Thyroid gland (tissue), 4 donors: ENCODE measurements around the gene SUMF1. TPM values are rescaled to one million over a fixed set of nuclear protein-coding genes. Genes with fewer than 3 reads are reported as not detected.

Experiments used
- DNase-seq, 2 donors: peaks; one replicate each; pipeline ENCODE4 v3.0.0-alpha.2; 2019
- H3K27ac ChIP-seq, 3 donors: fragments of 200-600 bp; sonication (generic); 1 replicate in 2 of 3; 2 replicates in 1 of 3; pipeline ENCODE4 v1.5.1; 2016 to 2019; ENCODE audit warnings: mild to moderate bottlenecking in 1 of 3, moderate library complexity in 1 of 3
- H3K27me3 ChIP-seq: fragments of 200-600 bp; sonication (generic); one replicate; pipeline ENCODE4 v1.5.1; 2019
- H3K36me3 ChIP-seq, 2 donors: fragments of 200-600 bp; sonication (generic); one replicate each; pipeline ENCODE4 v1.5.1; 2016 to 2019
- H3K4me1 ChIP-seq, 2 donors: fragments of 200-600 bp; sonication (generic); one replicate each; pipeline ENCODE4 v1.5.1; 2017 to 2019
- H3K4me3 ChIP-seq, 3 donors: fragments of 200-600 bp; sonication (generic); replicated peaks in 1 of 3; 1 replicate in 2 of 3; 2 replicates in 1 of 3; pipeline ENCODE4 v1.5.1; 2016; ENCODE audit warnings: mild to moderate bottlenecking in 1 of 3
- H3K9me3 ChIP-seq: fragments of 200-600 bp; sonication (generic); one replicate; pipeline ENCODE4 v1.5.1; 2017
- POLR2A ChIP-seq, 2 donors: fragments of 450-650 bp; IDR thresholded peaks; one replicate each; pipeline ENCODE4 v1.6.1; 2017; ENCODE audit warnings: antibody characterized with exemption in 2 of 2, mild to moderate bottlenecking in 2 of 2, moderate library complexity in 1 of 2
- WGBS, 2 donors: methylation state at CpG; one replicate each; pipeline ENCODE4 v1.1.5; 2017; 5-methylcytosine and 5-hydroxymethylcytosine counted together
- intact Hi-C: fragments of 100-400 bp; cut with DNase I; formaldehyde crosslinking; loops from one replicate; pipeline ENCODE4 v1.15.1; 2023
- total RNA-seq, 4 donors: library from RNA; depleted of rRNA; stranded (reverse); fragments of >200 nt; gene quantifications; one replicate each; pipeline ENCODE4 v1.2.3, GENCODE V29; 2016
- TF ChIP-seq, protein P1 (sequence below), 6 experiments: fragments of 200-600 bp in 3 of 6; fragments of 450-650 bp in 3 of 6; sonication (generic) in 3 of 6; IDR thresholded peaks; one replicate each; pipeline ENCODE4 v1.5.1; 2016 to 2019; ENCODE audit warnings: antibody characterized with exemption in 6 of 6, mild to moderate bottlenecking in 2 of 6, inconsistent platforms in 1 of 6, moderate library complexity in 1 of 6

The SUMF1 gene
- total RNA-seq, result 10 to 100 TPM; 58.8 to 98.3 (median 74.5) TPM

DNA sequence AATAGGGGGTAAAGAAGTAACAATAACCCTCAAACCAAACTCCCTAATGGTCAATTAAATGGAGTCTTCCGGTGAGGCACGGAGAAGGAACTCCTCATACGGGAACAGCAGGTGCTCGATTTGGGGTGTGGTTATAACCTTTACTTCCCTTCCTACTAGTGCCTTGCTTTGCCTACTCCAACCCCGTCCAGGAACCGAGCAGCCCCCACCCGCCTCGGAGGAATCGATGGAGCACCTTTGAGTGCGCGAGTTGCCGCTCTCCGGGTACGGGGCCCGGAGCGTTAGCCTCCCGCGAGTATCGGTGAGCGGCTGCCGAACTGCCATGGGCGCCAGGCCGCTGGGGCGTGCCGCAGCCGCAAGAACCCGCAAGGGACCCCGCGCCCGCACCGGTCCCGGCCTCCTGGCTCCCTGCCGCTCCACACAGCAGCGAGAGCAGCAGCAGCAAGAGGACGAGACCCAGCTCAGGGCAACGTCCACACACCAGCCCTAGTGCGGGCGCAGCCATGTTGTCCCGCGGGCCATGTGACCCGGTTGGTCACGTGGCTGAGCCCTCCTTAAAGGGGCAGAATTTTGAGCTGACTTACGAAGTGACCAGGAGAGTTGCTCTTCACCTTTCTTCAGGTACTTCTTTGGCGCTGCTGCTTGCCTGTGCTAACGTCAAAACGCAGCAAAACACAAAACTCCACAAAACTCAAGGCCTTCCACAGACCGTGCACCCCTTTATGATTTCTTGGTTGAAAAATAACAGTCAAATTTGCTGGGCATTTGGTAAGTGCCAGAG, at the start of gene SUMF1:
TSS of gene SUMF1 (minus strand) at position 529 of the 781 bp plus-strand sequence. CDS start at position 505, 24 bp downstream.
- Histone ChIP-seq H3K4me3 (peak within 1 kb of the TSS; percentile 62 to 93 (median 86)), H3K4me1 (peaks cover 4 to 15% of the 10 kb centered on the region in 2 donors), H3K27me3 (no peaks in the 10 kb centered on the region), H3K27ac (peak within 1 kb of the TSS; percentile 57 to 90 (median 57)), H3K36me3 (no peaks in the 10 kb centered on the region), H3K9me3 (no peaks in the 10 kb centered on the region)
- peak in 1 of 2 donors; percentile 56 for TF ChIP-seq POLR2A (IDR thresholded peaks at IDR 0.05)
- TF ChIP-seq, protein P1, sequence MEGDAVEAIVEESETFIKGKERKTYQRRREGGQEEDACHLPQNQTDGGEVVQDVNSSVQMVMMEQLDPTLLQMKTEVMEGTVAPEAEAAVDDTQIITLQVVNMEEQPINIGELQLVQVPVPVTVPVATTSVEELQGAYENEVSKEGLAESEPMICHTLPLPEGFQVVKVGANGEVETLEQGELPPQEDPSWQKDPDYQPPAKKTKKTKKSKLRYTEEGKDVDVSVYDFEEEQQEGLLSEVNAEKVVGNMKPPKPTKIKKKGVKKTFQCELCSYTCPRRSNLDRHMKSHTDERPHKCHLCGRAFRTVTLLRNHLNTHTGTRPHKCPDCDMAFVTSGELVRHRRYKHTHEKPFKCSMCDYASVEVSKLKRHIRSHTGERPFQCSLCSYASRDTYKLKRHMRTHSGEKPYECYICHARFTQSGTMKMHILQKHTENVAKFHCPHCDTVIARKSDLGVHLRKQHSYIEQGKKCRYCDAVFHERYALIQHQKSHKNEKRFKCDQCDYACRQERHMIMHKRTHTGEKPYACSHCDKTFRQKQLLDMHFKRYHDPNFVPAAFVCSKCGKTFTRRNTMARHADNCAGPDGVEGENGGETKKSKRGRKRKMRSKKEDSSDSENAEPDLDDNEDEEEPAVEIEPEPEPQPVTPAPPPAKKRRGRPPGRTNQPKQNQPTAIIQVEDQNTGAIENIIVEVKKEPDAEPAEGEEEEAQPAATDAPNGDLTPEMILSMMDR (IDR thresholded peaks at IDR 0.05), result peak in 1 of 6 experiments; percentile 2
- intact Hi-C loops, result loop anchor here (10.0 kb wide), 1 partner anchor 168 kb away; no protein-coding TSS in a partner anchor
- 1 to 2% methylated on average over 25 to 32 of the region's 47 CpGs for WGBS, 2 donors
- DNase-seq, result peak; percentile 84 to 87

DNA sequence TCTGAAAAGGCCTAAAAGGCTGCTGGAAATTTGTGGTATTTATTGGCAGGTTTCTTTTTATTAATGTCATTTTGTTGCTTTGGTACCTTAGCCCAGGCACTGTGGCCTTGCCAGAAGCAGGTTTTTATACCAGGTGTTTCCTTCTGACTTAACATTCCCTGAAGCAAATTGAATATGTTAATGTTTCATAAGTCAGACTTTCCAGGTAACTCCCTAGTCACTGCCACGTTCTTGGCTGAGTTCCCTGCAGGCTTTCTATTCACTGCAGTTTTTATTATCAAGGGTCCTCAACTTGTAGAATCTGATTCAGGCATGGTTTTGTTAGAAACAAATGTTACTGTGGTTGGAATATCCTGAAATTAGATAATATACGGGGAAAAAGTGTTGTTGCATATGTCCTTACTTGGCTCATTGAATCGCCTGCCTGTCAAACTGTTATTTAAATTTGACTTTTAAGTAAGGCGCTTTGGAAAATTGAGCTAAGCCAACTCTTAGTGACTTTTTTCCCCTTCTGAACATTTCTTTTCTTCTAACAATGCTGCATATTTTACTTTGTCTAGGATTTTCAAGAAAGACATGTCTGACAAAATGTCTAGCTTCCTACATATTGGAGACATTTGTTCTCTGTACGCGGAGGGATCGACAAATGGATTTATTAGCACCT, 49.0 kb upstream of the SUMF1 start:
- peak; percentile 86 to 89 for DNase-seq
- 32 to 42% methylated on average over 7 of the region's 7 CpGs for WGBS, 2 donors
- H3K9me3 ChIP-seq, result no peaks in the 10 kb centered on the region
- intact Hi-C loops, result no loop called here
- no peaks in the 10 kb centered on the region for H3K27me3 ChIP-seq
- peaks cover 65 to 88% of the 10 kb centered on the region in 2 donors for H3K4me1 ChIP-seq
- no peak overlapping the region for H3K4me3 ChIP-seq
- no peaks in the 10 kb centered on the region for H3K36me3 ChIP-seq
- TF ChIP-seq, protein P1 (IDR thresholded peaks at IDR 0.05), result no peak
- peak in 1 of 2 donors; percentile 0 for TF ChIP-seq POLR2A (IDR thresholded peaks at IDR 0.05)
- peak overlapping the region; percentile 83 to 87 (median 84) for H3K27ac ChIP-seq

DNA sequence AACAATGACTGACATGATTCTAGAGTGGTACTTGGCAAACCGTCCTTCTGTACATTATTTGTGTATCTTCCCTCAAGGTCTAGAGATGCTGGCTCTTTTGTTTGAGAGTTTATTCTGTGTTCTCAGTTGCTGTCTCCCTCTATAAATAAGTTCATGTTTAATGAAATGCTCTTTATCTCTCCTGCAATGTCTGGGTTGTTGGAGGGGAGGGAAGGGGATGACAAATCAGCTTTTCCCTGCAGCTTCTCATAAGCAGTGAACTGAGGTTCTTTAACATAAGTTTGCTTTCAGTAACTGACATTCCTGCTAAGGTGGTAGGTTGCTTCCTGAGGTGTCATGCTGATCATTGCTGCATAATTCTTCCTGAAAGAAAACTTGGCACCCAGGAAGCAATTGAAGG, 47.8 kb upstream of the SUMF1 start:
- Histone ChIP-seq H3K9me3 (no peaks in the 10 kb centered on the region), H3K4me3 (no peak overlapping the region), H3K4me1 (peaks cover 62 to 84% of the 10 kb centered on the region in 2 donors), H3K27me3 (no peaks in the 10 kb centered on the region), H3K27ac (peak overlapping the region; percentile 83 to 87 (median 84)), H3K36me3 (no peaks in the 10 kb centered on the region)
- intact Hi-C loops, result no loop called here
- TF ChIP-seq, protein P1 (IDR thresholded peaks at IDR 0.05), result no peak
- TF ChIP-seq POLR2A (IDR thresholded peaks at IDR 0.05), result no peak
- WGBS, 2 donors, result 66 to 90% methylated on average over 1 of the region's 1 CpG
- no peak for DNase-seq

DNA sequence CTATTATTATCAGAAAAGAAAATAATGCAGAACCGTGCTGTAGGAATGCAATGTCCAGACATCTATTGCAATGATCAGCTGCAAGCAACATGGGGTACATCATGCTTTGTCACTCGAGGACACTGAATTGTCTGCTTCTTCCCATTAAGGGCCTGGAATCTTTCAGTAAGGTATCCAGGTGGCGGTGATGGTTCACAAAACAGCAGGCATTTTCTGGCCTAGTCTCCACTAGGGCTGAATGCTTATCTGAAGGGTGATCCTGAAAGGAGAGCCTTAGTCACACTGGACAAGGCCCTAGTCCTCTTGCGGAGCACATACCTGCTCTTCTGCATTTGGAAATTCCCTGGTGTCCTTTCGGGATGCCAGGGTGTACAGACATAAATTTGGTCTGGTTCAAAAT, 47.3 kb upstream of the SUMF1 start:
- intact Hi-C loops, result no loop called here
- WGBS, 2 donors, result 73 to 93% methylated on average over 5 of the region's 5 CpGs
- H3K4me1 ChIP-seq, result peaks cover 63 to 78% of the 10 kb centered on the region in 2 donors

More for the DNA sequence above, 47.3 kb upstream of the SUMF1 start:
- Histone ChIP-seq H3K9me3 (no peaks in the 10 kb centered on the region), H3K4me3 (no peak overlapping the region), H3K27me3 (no peaks in the 10 kb centered on the region), H3K36me3 (no peaks in the 10 kb centered on the region), H3K27ac (peak overlapping the region; percentile 83 to 87 (median 84))
- TF ChIP-seq, protein P1 (IDR thresholded peaks at IDR 0.05), result no peak
- no peak for TF ChIP-seq POLR2A (IDR thresholded peaks at IDR 0.05)
- peak; percentile 34 to 49 for DNase-seq
